Medulla oblongata (tissue), 1 donor: ENCODE results near the gene ZNF641.
"Not testable (repeated sequence)": the region's sequence is repeated elsewhere in the genome, so short reads cannot be mapped to it uniquely, and the experiment has no call there.

Source experiments
- DNase-seq: peaks from one replicate; pipeline ENCODE4 v3.0.0-alpha.2; 2015; ENCODE audit errors: extremely low spot score

The ZNF641 gene

GRCh38 chr12:48334808-48335207 is 15.9 kb downstream of the ZNF641 start:
- no peak for DNase-seq

DNA sequence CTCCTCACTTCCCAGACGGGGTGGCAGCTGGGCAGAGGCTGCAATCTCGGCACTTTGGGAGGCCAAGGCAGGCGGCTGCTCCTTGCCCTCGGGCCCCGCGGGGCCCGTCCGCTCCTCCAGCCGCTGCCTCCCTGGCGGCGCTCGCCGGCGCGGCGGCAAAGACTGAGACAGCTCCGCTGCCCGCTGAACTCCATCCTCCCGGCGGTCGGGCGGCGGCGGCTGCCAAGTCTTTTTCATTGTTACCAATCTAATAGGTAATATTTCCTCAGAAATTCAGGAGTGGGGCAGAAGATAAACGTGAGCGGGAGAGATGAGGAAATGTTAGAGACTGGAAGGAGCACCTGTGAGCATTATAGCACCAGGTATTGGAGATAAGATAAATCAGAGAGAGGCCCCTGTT is 17.0 kb downstream of the ZNF641 start:
- not testable (repeated sequence) for DNase-seq

DNA sequence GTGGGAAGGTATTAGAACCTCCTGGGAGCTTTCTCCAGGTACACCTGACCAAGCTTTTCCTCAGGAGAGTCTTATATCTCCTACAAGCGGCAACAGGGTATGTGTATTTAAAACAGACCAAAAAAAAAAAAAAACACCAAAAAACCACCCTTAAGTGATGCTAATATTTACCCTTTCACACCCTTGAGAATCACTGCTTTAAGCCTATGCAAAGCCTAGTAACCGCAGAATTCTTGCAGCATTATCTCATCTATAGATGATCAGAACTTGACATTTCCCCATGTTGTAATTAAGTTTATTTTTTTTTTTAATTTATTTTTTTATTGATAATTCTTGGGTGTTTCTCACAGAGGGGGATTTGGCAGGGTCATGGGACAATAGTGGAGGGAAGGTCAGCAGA is 19.3 kb downstream of the ZNF641 start:
- DNase-seq = no peak

DNA sequence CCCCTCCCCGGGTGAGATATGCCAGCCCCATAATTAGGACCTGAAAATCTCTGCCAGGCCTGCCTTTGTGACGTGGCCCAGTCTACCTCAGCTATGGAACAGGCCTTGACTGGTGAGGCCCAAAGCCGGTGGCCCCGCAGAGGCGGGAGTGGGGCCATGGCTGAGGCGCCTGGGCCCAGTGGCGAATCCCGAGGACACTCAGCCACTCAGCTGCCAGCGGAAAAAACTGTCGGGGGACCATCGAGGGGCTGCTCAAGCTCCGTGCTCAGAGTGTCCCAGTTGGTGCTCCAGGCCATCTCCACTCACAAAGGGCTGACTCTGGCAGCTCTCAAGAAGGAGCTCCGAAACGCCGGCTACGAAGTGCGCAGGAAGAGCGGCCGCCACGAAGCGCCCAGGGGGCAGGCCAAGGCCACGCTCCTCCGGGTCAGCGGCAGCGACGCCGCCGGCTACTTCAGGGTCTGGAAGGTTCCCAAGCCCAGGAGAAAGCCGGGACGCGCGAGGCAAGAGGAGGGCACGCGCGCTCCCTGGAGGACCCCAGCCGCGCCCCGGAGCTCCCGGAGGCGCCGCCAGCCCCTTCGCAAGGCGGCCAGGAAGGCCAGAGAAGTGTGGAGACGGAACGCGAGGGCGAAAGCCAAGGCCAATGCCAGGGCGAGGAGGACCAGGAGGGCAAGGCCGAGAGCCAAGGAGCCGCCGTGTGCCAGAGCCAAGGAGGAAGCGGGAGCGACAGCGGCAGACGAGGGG is 21.4 kb downstream of the ZNF641 start:
- DNase-seq = no peak

DNA sequence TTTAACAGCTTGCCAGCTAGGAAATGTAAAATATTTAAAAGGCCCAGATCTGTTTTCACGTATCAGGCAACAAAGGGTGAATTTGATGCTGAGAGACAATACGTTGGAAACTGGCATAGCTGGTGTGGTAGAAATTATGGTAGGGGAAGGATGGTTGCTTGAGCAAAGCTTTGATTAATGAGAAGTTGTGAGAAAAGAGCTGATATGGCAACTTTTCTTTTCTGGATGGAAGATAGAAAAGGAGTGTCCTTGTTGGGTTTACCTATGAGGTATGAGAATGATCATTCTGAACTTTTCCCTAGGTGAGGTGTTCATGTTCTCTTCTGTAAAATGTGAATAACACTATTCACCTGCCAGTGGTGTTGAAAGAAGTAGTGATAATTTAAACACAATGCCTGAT is 34.2 kb downstream of the ZNF641 start:
- no peak for DNase-seq

- DNase-seq = no peak
Observed at GRCh38 chr12:48311313-48311712, 39.4 kb downstream of the ZNF641 start.

DNA sequence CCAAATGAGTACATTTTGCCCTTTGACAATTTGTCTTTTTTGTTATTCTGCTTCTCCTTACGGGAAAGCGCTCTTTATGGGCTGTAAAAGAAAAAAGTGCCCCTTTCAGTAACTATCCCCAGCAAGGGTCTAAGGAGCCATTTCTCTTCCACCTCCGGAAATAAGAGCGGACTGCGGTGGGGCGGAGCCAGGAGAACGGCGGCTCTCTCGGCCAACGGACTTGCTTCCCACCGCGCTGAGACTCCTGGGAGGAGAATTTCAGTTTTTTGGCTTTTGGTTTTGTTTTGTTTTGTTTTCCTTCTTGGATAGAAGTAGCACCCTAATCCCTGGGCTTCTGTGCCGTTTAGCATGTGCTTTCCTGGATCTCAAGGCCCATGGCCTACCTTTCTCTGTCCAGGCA is 43.5 kb downstream of the ZNF641 start:
- no peak for DNase-seq

- no peak for DNase-seq
Observed at GRCh38 chr12:48305190-48305589, 45.5 kb downstream of the ZNF641 start.

DNA sequence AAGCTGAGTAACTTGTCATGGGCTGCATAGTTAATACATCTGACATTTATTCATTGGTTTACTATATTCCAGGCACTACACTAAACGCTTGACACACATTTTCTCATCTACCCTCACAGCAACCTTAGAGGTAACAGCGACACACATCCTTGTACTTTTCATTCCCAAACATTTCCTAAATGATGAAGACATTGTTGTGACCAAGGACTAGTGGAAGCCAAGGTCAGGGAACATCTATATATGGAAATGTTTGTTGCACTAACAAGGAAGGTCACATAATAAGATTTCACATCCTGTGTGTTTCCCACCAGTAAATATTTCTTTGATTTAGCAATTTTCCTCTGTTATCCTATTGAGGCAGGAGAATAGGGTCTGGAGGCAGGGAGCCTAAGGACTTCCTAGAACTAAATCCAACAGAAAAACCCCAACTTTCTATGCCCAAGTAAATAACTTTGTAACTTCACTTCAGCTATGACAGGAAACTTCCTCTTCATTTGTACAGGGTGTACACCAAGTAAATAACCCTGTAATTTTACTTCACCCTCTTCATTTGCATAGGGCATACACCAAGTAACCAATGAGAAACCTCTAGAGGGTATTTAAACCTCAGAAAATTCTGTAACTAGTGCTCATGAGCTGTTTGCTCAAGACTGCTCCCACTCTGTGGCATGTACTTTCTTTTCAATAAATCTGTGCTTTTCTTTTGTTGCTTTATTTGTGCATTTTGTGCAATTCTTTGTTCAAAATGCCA is 48.4 kb downstream of the ZNF641 start:
- no peak for DNase-seq

DNA sequence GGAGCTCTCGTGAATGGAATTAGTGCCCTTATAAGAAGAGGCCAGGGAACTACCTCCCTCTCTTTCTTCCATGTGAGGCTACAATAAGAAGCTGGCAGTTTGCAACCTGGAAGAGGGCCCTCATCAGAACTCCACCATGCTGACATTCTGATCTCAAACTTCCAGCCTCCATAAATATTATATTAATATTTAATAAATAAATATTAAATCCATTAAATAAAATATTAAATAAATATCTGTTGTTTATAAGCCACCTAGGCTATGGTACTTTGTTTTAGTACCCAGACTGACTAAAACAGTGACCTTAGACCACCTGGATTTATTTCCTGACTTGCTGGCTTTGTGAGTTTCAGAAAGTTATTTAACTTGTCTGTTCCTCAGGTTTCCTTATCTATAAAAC is 49.9 kb downstream of the ZNF641 start:
- DNase-seq = no peak

GRCh38 chr12:48296586-48297282 is 54.0 kb downstream of the ZNF641 start:
- peak; percentile 79 for DNase-seq

- no peak for DNase-seq
Observed at GRCh38 chr12:48292040-48292439, 58.7 kb downstream of the ZNF641 start.

DNA sequence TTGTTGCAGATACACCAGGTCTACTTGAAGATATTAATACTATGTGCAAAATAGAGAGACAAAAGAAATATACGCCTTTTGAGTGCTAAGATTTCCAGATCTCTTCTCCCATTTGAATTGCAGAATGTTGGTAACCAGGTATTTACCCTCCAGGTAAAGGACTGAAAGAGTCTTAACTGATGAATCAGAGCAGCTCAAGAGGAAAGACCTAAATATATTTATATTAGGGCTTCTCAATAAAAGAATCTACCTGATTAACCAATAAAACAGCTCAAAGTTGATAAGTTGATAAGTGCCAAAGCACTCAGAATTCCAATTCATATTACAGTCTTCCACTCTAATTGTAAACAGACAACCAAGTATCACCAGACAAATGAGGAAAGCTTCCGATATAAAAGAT is 59.2 kb downstream of the ZNF641 start:
- DNase-seq = no peak

DNA sequence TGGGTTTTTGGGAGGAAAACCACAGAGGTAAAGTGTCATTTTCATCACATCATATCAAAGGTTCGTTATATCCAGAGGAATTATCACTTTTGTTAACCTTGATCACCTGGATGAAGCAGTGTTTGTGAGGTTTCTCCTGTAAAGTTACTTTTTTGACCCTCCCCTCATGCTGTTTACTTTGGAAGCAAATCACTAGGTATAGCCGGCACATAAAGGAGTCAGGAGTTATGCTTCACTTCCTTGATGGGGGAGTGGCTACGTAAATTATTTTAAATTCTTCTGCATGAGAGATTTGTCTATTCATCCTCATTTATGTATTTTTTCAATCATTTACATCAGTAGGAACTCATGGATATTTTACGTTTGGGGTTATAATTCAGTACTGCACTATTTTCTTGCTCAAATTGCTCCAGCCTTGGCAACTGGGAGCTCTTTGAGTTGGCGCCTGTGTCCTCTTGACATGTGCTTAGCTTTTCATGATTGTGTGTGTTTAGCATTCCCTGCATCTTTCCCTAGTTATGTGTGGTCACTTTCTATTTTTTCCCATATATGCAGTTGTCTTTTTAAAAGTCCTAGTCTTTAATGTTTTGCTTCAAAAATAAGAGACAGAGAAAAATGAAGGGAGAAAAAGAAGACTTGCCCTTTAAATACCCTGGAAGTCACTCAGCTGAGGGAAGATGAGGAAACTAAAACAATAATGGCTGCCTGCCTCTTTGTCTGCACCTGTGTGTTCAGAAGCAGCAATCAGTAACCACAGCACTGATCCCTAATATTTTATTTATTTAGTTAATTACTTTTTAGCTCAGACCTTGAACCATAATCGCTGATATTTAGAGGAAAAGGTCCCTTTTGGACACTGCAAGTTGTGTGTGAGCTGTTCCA is 62.1 kb downstream of the ZNF641 start:
- DNase-seq = no peak
